ES-I3 (cell line): Measurements from ENCODE around the gene ADGRL3.
"Not testable (repeated sequence)": the region's sequence is repeated elsewhere in the genome, so short reads cannot be mapped to it uniquely, and the experiment has no call there.

ENCODE experiments used
- H3K36me3 ChIP-seq: 2 replicates; pipeline ENCODE4 v1.6.1; 2013; ENCODE audit warnings: mild to moderate bottlenecking, low read length, control low read depth, moderate library complexity; ENCODE audit not compliant: insufficient read depth
- H3K4me1 ChIP-seq: 2 replicates; pipeline ENCODE4 v1.6.1; 2013; ENCODE audit warnings: mild to moderate bottlenecking, control low read depth, low read length; ENCODE audit not compliant: insufficient read depth
- H3K9ac ChIP-seq: 2 replicates; pipeline ENCODE4 v1.6.1; 2013; ENCODE audit warnings: low read depth, mild to moderate bottlenecking, low read length, moderate library complexity
- H3K9me3 ChIP-seq: 2 replicates; pipeline ENCODE4 v1.6.1; 2013; ENCODE audit warnings: mild to moderate bottlenecking, low read length, moderate library complexity; ENCODE audit not compliant: control insufficient read depth, insufficient read depth

The ADGRL3 gene

GRCh38 chr4:61769444-61770167 lies 569.5 kb downstream of the ADGRL3 start:
- peak overlapping the region; percentile 39; the same call in 1 of the 2 replicates for H3K9ac ChIP-seq
- peaks cover 33% of the 10 kb centered on the region for H3K4me1 ChIP-seq
- H3K36me3 ChIP-seq, H3K9me3 ChIP-seq: not testable (repeated sequence)

GRCh38 chr4:61770456-61770855 lies 570.3 kb downstream of the ADGRL3 start:
- Histone ChIP-seq H3K9me3 (peaks cover under 1% of the 10 kb centered on the region; the same call in 1 of the 2 replicates), H3K4me1 (peaks cover 36% of the 10 kb centered on the region), H3K36me3 (peaks cover 5% of the 10 kb centered on the region; the same call in 1 of the 2 replicates), H3K9ac (peak overlapping the region; percentile 4; the same call in 1 of the 2 replicates)

GRCh38 chr4:61771056-61771455 lies 570.9 kb downstream of the ADGRL3 start:
- H3K9me3 ChIP-seq = no peaks in the 10 kb centered on the region
- peaks cover 36% of the 10 kb centered on the region for H3K4me1 ChIP-seq
- H3K9ac ChIP-seq = no peak overlapping the region
- H3K36me3 ChIP-seq = peaks cover under 1% of the 10 kb centered on the region; the same call in 1 of the 2 replicates

- Histone ChIP-seq H3K36me3 (no peaks in the 10 kb centered on the region), H3K9me3 (no peaks in the 10 kb centered on the region), H3K4me1 (peaks cover 36% of the 10 kb centered on the region), H3K9ac (no peak overlapping the region)
These were observed 572.0 kb downstream of the ADGRL3 start for GRCh38 chr4:61772126-61772525.

- H3K36me3 ChIP-seq = no peaks in the 10 kb centered on the region
- H3K9me3 ChIP-seq = no peaks in the 10 kb centered on the region
- peaks cover 36% of the 10 kb centered on the region for H3K4me1 ChIP-seq
- H3K9ac ChIP-seq = no peak overlapping the region
These were observed 573.6 kb downstream of the ADGRL3 start for GRCh38 chr4:61773655-61774245.

GRCh38 chr4:61782133-61782532 lies 582.0 kb downstream of the ADGRL3 start:
- Histone ChIP-seq H3K9me3 (no peaks in the 10 kb centered on the region), H3K9ac (no peak overlapping the region), H3K4me1 (no peaks in the 10 kb centered on the region), H3K36me3 (no peaks in the 10 kb centered on the region)

GRCh38 chr4:61783050-61783449 lies 582.9 kb downstream of the ADGRL3 start:
- Histone ChIP-seq H3K4me1 (no peaks in the 10 kb centered on the region), H3K36me3 (no peaks in the 10 kb centered on the region), H3K9me3 (no peaks in the 10 kb centered on the region), H3K9ac (no peak overlapping the region)

- 0 out of 2 replicates have a peak, but pooled peaks cover 8% of the 10 kb centered on the region for H3K9me3 ChIP-seq
- no peaks in the 10 kb centered on the region for H3K36me3 ChIP-seq
- H3K9ac ChIP-seq = no peak overlapping the region
- H3K4me1 ChIP-seq = no peaks in the 10 kb centered on the region
These were observed 585.6 kb downstream of the ADGRL3 start for GRCh38 chr4:61785761-61786160.

GRCh38 chr4:61786211-61786610 lies 586.1 kb downstream of the ADGRL3 start:
- Histone ChIP-seq H3K9ac (no peak overlapping the region), H3K36me3 (no peaks in the 10 kb centered on the region), H3K9me3 (0 out of 2 replicates have a peak, but pooled peaks cover 8% of the 10 kb centered on the region), H3K4me1 (no peaks in the 10 kb centered on the region)

- Histone ChIP-seq H3K36me3 (no peaks in the 10 kb centered on the region), H3K4me1 (peaks cover 15% of the 10 kb centered on the region), H3K9ac (no peak overlapping the region), H3K9me3 (peaks cover 4% of the 10 kb centered on the region; the same call in 1 of the 2 replicates)
These were observed 595.9 kb downstream of the ADGRL3 start for GRCh38 chr4:61795998-61796397.

GRCh38 chr4:61799794-61800193 lies 599.7 kb downstream of the ADGRL3 start:
- Histone ChIP-seq H3K4me1 (peaks cover 15% of the 10 kb centered on the region), H3K9me3 (no peaks in the 10 kb centered on the region), H3K9ac (no peak overlapping the region), H3K36me3 (no peaks in the 10 kb centered on the region)

- Histone ChIP-seq H3K4me1 (no peaks in the 10 kb centered on the region; the same call in 1 of the 2 replicates), H3K36me3 (no peaks in the 10 kb centered on the region), H3K9me3 (no peaks in the 10 kb centered on the region), H3K9ac (no peak overlapping the region)
These were observed 605.1 kb downstream of the ADGRL3 start for GRCh38 chr4:61805227-61805626.

GRCh38 chr4:61805979-61806378 lies 605.9 kb downstream of the ADGRL3 start:
- no peaks in the 10 kb centered on the region; the same call in 1 of the 2 replicates for H3K4me1 ChIP-seq
- no peaks in the 10 kb centered on the region for H3K36me3 ChIP-seq
- no peak overlapping the region for H3K9ac ChIP-seq
- H3K9me3 ChIP-seq = no peaks in the 10 kb centered on the region

GRCh38 chr4:61812171-61812570 lies 612.0 kb downstream of the ADGRL3 start:
- Histone ChIP-seq H3K9me3 (no peaks in the 10 kb centered on the region), H3K36me3 (no peaks in the 10 kb centered on the region), H3K9ac (no peak overlapping the region), H3K4me1 (no peaks in the 10 kb centered on the region)

GRCh38 chr4:61817071-61817470 lies 616.9 kb downstream of the ADGRL3 start:
- no peaks in the 10 kb centered on the region for H3K36me3 ChIP-seq
- no peaks in the 10 kb centered on the region for H3K4me1 ChIP-seq
- no peaks in the 10 kb centered on the region for H3K9me3 ChIP-seq
- H3K9ac ChIP-seq = no peak overlapping the region
